ENCODE measurements around the gene SRMS. TPM values are rescaled to one million over a fixed set of nuclear protein-coding genes. Genes with fewer than 3 reads are reported as not detected.

Gene SRMS
- total RNA-seq, 1 experiment from 2014 or later = 0.22 TPM

- no peak overlapping the region for H3K27ac ChIP-seq (ENCODE audit: low read length)
- H3K9me2 ChIP-seq (replicated peaks; ENCODE audit: low read length) = no peaks in the 10 kb centered on the region
- intact Hi-C loops (cut with micrococcal nuclease) = no loop called here
- no peaks in the 10 kb centered on the region for H3K79me2 ChIP-seq (ENCODE audit: low read length)
- H3K27me3 ChIP-seq (ENCODE audit: low read length) = no peaks in the 10 kb centered on the region
- TF ChIP-seq EZH2phosphoT487 (IDR thresholded peaks at IDR 0.05; ENCODE audit: borderline replicate concordance, low read length) (no peak), EZH2 (IDR thresholded peaks at IDR 0.05; ENCODE audit: low read length, unreplicated experiment) (no peak), CTCF (conservative IDR thresholded peaks at IDR 0.05; ENCODE audit: low read depth, low read length) (no peak)
- H3K36me3 ChIP-seq (ENCODE audit: low read depth, low read length) = no peaks in the 10 kb centered on the region
- H3K4me1 ChIP-seq (ENCODE audit: insufficient read depth, low read length) = peaks cover 41% of the 10 kb centered on the region
- BruUV-seq (replicated peaks) = no TSS peak
- H3K4me3 ChIP-seq (ENCODE audit: low read length) = no peak overlapping the region
- no peaks in the 10 kb centered on the region for H3F3A ChIP-seq (ENCODE audit: low read length, unreplicated experiment)
- H3K9me3 ChIP-seq (ENCODE audit: low read length) = no peaks in the 10 kb centered on the region
- no peak overlapping the region for H3K4me2 ChIP-seq (ENCODE audit: low read length)
- ChIA-PET POLR2A (ENCODE audit: unreplicated experiment) (interaction anchor here (0.7 kb wide), 1 partner anchor 26 kb away, joined by 3 read pairs; no protein-coding TSS in a partner anchor), CTCF (no interaction called here)
- no peak for DNase-seq
- no peak overlapping the region for H3K9ac ChIP-seq (ENCODE audit: low read length)
- no peak overlapping the region for H2AFZ ChIP-seq (ENCODE audit: low read length)
- ATAC-seq = no peak
- H4K20me1 ChIP-seq (ENCODE audit: low read length) = no peaks in the 10 kb centered on the region
These were observed 4.9 kb downstream of the SRMS start for GRCh38 chr20:63542696-63543095.

- Histone ChIP-seq H3F3A (ENCODE audit: low read length, unreplicated experiment) (no peaks in the 10 kb centered on the region), H3K27ac (ENCODE audit: low read length) (no peak overlapping the region), H3K4me2 (ENCODE audit: low read length) (no peak overlapping the region), H3K36me3 (ENCODE audit: low read depth, low read length) (no peaks in the 10 kb centered on the region), H3K79me2 (ENCODE audit: low read length) (peaks cover under 1% of the 10 kb centered on the region; the same call in 1 of the 2 replicates), H3K9ac (ENCODE audit: low read length) (no peak overlapping the region), H3K4me3 (ENCODE audit: low read length) (no peak overlapping the region), H3K4me1 (ENCODE audit: insufficient read depth, low read length) (peaks cover 44% of the 10 kb centered on the region), H3K27me3 (ENCODE audit: low read length) (no peaks in the 10 kb centered on the region), H4K20me1 (ENCODE audit: low read length) (no peaks in the 10 kb centered on the region), H3K9me2 (replicated peaks; ENCODE audit: low read length) (no peaks in the 10 kb centered on the region), H3K9me3 (ENCODE audit: low read length) (no peaks in the 10 kb centered on the region), H2AFZ (ENCODE audit: low read length) (no peak overlapping the region)
- ATAC-seq = no peak
- BruUV-seq (replicated peaks) = no TSS peak
- TF ChIP-seq EZH2phosphoT487 (IDR thresholded peaks at IDR 0.05; ENCODE audit: borderline replicate concordance, low read length) (no peak), EZH2 (IDR thresholded peaks at IDR 0.05; ENCODE audit: low read length, unreplicated experiment) (no peak), CTCF (conservative IDR thresholded peaks at IDR 0.05; ENCODE audit: low read depth, low read length) (no peak)
- DNase-seq = no peak
- intact Hi-C loops (cut with micrococcal nuclease) = no loop called here
- CTCF ChIA-PET = no interaction called here
- POLR2A ChIA-PET (ENCODE audit: unreplicated experiment) = interaction anchor here (0.7 kb wide), 1 partner anchor 25 kb away, joined by 3 read pairs; no protein-coding TSS in a partner anchor
These were observed 5.5 kb downstream of the SRMS start for GRCh38 chr20:63542031-63542559.

GRCh38 chr20:63541371-63541770 is 6.2 kb downstream of the SRMS start:
- Histone ChIP-seq H3F3A (ENCODE audit: low read length, unreplicated experiment) (no peaks in the 10 kb centered on the region), H4K20me1 (ENCODE audit: low read length) (no peaks in the 10 kb centered on the region), H3K4me3 (ENCODE audit: low read length) (no peak overlapping the region), H3K9ac (ENCODE audit: low read length) (no peak overlapping the region), H3K4me2 (ENCODE audit: low read length) (no peak overlapping the region), H3K36me3 (ENCODE audit: low read depth, low read length) (no peaks in the 10 kb centered on the region), H3K9me3 (ENCODE audit: low read length) (no peaks in the 10 kb centered on the region), H2AFZ (ENCODE audit: low read length) (no peak overlapping the region), H3K27me3 (ENCODE audit: low read length) (no peaks in the 10 kb centered on the region), H3K9me2 (replicated peaks; ENCODE audit: low read length) (no peaks in the 10 kb centered on the region), H3K4me1 (ENCODE audit: insufficient read depth, low read length) (peaks cover 51% of the 10 kb centered on the region), H3K79me2 (ENCODE audit: low read length) (peaks cover 7% of the 10 kb centered on the region), H3K27ac (ENCODE audit: low read length) (no peak overlapping the region)
- no peak for DNase-seq
- TF ChIP-seq EZH2 (IDR thresholded peaks at IDR 0.05; ENCODE audit: low read length, unreplicated experiment) (no peak), CTCF (conservative IDR thresholded peaks at IDR 0.05; ENCODE audit: low read depth, low read length) (no peak), EZH2phosphoT487 (IDR thresholded peaks at IDR 0.05; ENCODE audit: borderline replicate concordance, low read length) (no peak)
- ChIA-PET POLR2A (ENCODE audit: unreplicated experiment) (no interaction called here), CTCF (no interaction called here)
- intact Hi-C loops (cut with micrococcal nuclease) = no loop called here
- no TSS peak for BruUV-seq (replicated peaks)
- no peak for ATAC-seq

All from PC-3 (cell line).